ENCODE measurements around the gene EEF1AKMT1. TPM values are rescaled to one million over a fixed set of nuclear protein-coding genes. Genes with fewer than 3 reads are reported as not detected.

EEF1AKMT1 gene
- total RNA-seq, 3 donors from 2014 or later, result 4.9 to 11.6 (median 5.1) TPM

GRCh38 chr13:20713751-20714150 is 60.0 kb downstream of the EEF1AKMT1 start:
- no peak for TF ChIP-seq CTCF (IDR thresholded peaks at IDR 0.05)
- DNase-seq, result no peak
- H3K36me3 ChIP-seq (ENCODE audit: low read depth), result no peaks in the 10 kb centered on the region
- ATAC-seq, result peak; percentile 6
- H3K9me3 ChIP-seq, result no peaks in the 10 kb centered on the region
- H3K4me1 ChIP-seq (ENCODE audit: low read depth), result no peaks in the 10 kb centered on the region
- intact Hi-C loops (cut with DNase I, micrococcal nuclease), result loop anchor here (5.0 to 10.0 kb wide), 2 partner anchors 114 to 211 kb away; no protein-coding TSS in a partner anchor
- H3K4me3 ChIP-seq, result no peak overlapping the region

DNA sequence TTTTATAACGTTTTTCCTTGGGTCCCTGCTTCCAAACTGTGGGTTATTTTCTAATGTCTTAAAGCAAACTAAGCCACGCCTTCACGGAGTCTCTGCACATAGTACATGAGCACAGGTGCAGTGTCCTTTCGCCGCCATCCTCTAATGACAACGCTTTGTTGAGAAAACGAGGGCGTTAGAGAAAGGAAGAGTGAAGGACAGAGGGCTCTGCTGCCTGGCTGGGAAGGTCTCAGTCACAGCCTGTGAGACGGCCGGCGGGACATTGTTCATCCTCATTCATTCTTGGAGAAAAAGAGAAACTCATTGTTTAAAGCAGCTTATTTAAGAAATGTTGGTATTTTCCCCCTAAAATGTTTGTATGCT is 60.8 kb downstream of the EEF1AKMT1 start:
- TF ChIP-seq CTCF (IDR thresholded peaks at IDR 0.05), result no peak
- no peaks in the 10 kb centered on the region for H3K4me1 ChIP-seq (ENCODE audit: low read depth)
- no peaks in the 10 kb centered on the region for H3K36me3 ChIP-seq (ENCODE audit: low read depth)
- DNase-seq (no peak), ATAC-seq (no peak)
- H3K9me3 ChIP-seq, result no peaks in the 10 kb centered on the region
- intact Hi-C loops (cut with DNase I, micrococcal nuclease), result loop anchor here (5.0 to 10.0 kb wide), 2 partner anchors 114 to 212 kb away; no protein-coding TSS in a partner anchor
- H3K4me3 ChIP-seq, result no peak overlapping the region

- ATAC-seq (peak; percentile 42), DNase-seq (no peak)
- intact Hi-C loops (cut with DNase I, micrococcal nuclease), result loop anchor here (5.0 to 10.0 kb wide), 2 partner anchors 116 to 213 kb away; no protein-coding TSS in a partner anchor
- no peak overlapping the region for H3K4me3 ChIP-seq
- H3K36me3 ChIP-seq (ENCODE audit: low read depth), result no peaks in the 10 kb centered on the region
- no peaks in the 10 kb centered on the region for H3K9me3 ChIP-seq
- no peak for TF ChIP-seq CTCF (IDR thresholded peaks at IDR 0.05)
- H3K4me1 ChIP-seq (ENCODE audit: low read depth), result no peaks in the 10 kb centered on the region
Observed at GRCh38 chr13:20711301-20712044, 62.3 kb downstream of the EEF1AKMT1 start.

GRCh38 chr13:20709782-20710181 is 64.0 kb downstream of the EEF1AKMT1 start:
- Histone ChIP-seq H3K4me3 (no peak overlapping the region), H3K4me1 (ENCODE audit: low read depth) (no peaks in the 10 kb centered on the region), H3K36me3 (ENCODE audit: low read depth) (no peaks in the 10 kb centered on the region), H3K9me3 (no peaks in the 10 kb centered on the region)
- no peak for ATAC-seq
- intact Hi-C loops (cut with DNase I, micrococcal nuclease), result loop anchor here (5.0 to 10.0 kb wide), 2 partner anchors 118 to 215 kb away; no protein-coding TSS in a partner anchor
- no peak for DNase-seq
- TF ChIP-seq CTCF (IDR thresholded peaks at IDR 0.05), result no peak

DNA sequence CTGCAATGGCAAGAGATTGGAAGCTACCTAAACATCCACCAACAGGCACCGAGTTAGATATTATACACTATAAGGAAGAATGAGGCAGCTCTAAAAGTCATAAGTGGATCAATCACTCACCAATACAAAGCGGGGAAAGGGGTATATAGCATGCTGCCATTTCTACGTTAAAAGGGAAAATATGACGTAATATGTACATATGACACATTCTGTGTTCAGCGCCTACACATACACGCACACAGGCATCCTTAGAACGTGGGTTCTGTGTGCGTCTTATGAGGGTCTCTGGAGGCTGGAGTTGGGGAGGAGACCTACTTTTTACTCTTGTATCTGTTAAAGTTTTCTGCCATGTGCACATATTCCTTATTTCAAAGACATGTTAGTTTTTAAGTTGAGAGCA is 64.4 kb downstream of the EEF1AKMT1 start:
- DNase-seq, result no peak
- no peaks in the 10 kb centered on the region for H3K4me1 ChIP-seq (ENCODE audit: low read depth)
- H3K9me3 ChIP-seq, result no peaks in the 10 kb centered on the region
- ATAC-seq, result no peak
- intact Hi-C loops (cut with DNase I, micrococcal nuclease), result no loop called here
- H3K36me3 ChIP-seq (ENCODE audit: low read depth), result no peaks in the 10 kb centered on the region
- TF ChIP-seq CTCF (IDR thresholded peaks at IDR 0.05), result no peak
- H3K4me3 ChIP-seq, result no peak overlapping the region
